Forelimb muscle (tissue), 1 donor: ENCODE results near the gene PEAR1. TPM values are rescaled to one million over a fixed set of nuclear protein-coding genes. Genes with fewer than 3 reads are reported as not detected.

Experiments used
- DNase-seq: peaks from one replicate; pipeline ENCODE4 v3.0.0-alpha.2; 2013; ENCODE audit warnings: low read depth
- polyA plus RNA-seq: library from polyadenylated mRNA; unstranded; fragments of 120-200 nt; gene quantifications from one replicate; pipeline ENCODE4 v1.2.1, GENCODE V29; 2013; ENCODE audit not compliant: insufficient read length

The PEAR1 gene
- polyA plus RNA-seq, 1 donor: 21.1 TPM

- no peak for DNase-seq
These were observed 70.1 kb downstream of the PEAR1 start for GRCh38 chr1:156963621-156964020.

DNA sequence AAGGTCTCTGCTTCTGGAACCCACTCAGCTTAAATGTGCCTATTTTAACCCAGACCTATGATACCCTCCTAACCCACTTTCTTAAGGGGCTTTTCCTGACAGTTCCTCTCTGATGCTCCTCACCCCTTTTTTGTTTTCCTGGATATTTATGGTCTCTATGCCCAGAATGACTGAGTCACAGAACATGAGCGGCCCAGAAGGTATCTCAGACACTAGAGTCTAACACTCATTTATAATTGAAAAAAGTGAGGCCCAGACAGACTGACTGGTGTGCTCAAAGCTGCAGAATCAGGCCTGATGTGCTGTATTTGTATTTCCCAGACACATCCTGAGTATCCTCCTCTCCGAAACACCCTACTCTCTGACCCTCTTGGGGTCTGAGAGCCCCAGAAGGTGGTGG, 70.9 kb downstream of the PEAR1 start:
- DNase-seq: no peak

Other genes starting within 250 kb of the PEAR1 start
- gene NES, start 216.3 kb upstream of the PEAR1 start, polyA plus RNA-seq: 945 TPM
- 349 TPM for gene CRABP2, start 188.1 kb upstream of the PEAR1 start, polyA plus RNA-seq
- 20.7 TPM for gene METTL25B, start 165.2 kb upstream of the PEAR1 start, polyA plus RNA-seq
- 23.3 TPM for gene ISG20L2, start 165.0 kb upstream of the PEAR1 start, polyA plus RNA-seq
- gene MRPL24, start 152.6 kb upstream of the PEAR1 start, polyA plus RNA-seq: 63.5 TPM
- gene HDGF, start 142.0 kb upstream of the PEAR1 start, polyA plus RNA-seq: 134 TPM
- 65.4 TPM for gene PRCC, start 126.2 kb upstream of the PEAR1 start, polyA plus RNA-seq
- gene SH2D2A, start 76.9 kb upstream of the PEAR1 start, polyA plus RNA-seq: 0.39 TPM
- gene INSRR, start 34.6 kb upstream of the PEAR1 start, polyA plus RNA-seq: 0.70 TPM
- 0.37 TPM for gene NTRK1, start 32.9 kb upstream of the PEAR1 start, polyA plus RNA-seq
- gene LRRC71, start 26.9 kb downstream of the PEAR1 start, polyA plus RNA-seq: 1.2 TPM
- 20.0 TPM for gene ARHGEF11, start 152.0 kb downstream of the PEAR1 start, polyA plus RNA-seq
- not detected for gene ETV3L, start 206.1 kb downstream of the PEAR1 start, polyA plus RNA-seq
- gene ETV3, start 244.7 kb downstream of the PEAR1 start, polyA plus RNA-seq: 13.7 TPM